RWPE2 (cell line): ENCODE measurements around the gene LAPTM4A.

Source experiments
- ATAC-seq: fragments of 200-7000 bp; cut with Tn5 transposase; 3 replicates; pipeline ENCODE4 v1.9.1; 2021; ENCODE audit warnings: low read depth
- DNase-seq: peaks from one replicate; pipeline ENCODE4 v3.0.0-alpha.2; 2020; ENCODE audit warnings: low spot score
- H3K27ac ChIP-seq: fragments of 450-650 bp; 2 replicates; pipeline ENCODE4 v1.5.1; 2017; ENCODE audit warnings: mild to moderate bottlenecking; ENCODE audit not compliant: poor library complexity, severe bottlenecking
- H3K27me3 ChIP-seq: fragments of 250-450 bp; sonication (Bioruptor Pico); 2 replicates; pipeline ENCODE4 v1.5.1; 2021; ENCODE audit warnings: mild to moderate bottlenecking, moderate library complexity; ENCODE audit not compliant: insufficient read depth, poor library complexity, severe bottlenecking
- H3K36me3 ChIP-seq: fragments of 250-450 bp; sonication (Bioruptor Pico); 2 replicates; pipeline ENCODE4 v1.5.1; 2020; ENCODE audit warnings: low read depth, mild to moderate bottlenecking, moderate library complexity
- H3K4me1 ChIP-seq: fragments of 250-450 bp; sonication (Bioruptor Pico); 2 replicates; pipeline ENCODE4 v1.5.1; 2021; ENCODE audit warnings: mild to moderate bottlenecking, moderate library complexity; ENCODE audit not compliant: insufficient read depth, poor library complexity, severe bottlenecking
- H3K4me3 ChIP-seq: fragments of 250-450 bp; sonication (Bioruptor Pico); 2 replicates; pipeline ENCODE4 v1.5.1; 2021; ENCODE audit warnings: mild to moderate bottlenecking, moderate library complexity; ENCODE audit not compliant: severe bottlenecking
- H3K9me3 ChIP-seq: fragments of 250-450 bp; sonication (Bioruptor Pico); 2 replicates; pipeline ENCODE4 v1.5.1; 2021; ENCODE audit warnings: mild to moderate bottlenecking, moderate library complexity; ENCODE audit not compliant: severe bottlenecking
- CTCF ChIP-seq: fragments of 450-650 bp; IDR thresholded peaks from one replicate; pipeline ENCODE4 v1.5.1; 2017; ENCODE audit warnings: mild to moderate bottlenecking, moderate library complexity; ENCODE audit not compliant: poor library complexity, severe bottlenecking

The LAPTM4A gene

DNA sequence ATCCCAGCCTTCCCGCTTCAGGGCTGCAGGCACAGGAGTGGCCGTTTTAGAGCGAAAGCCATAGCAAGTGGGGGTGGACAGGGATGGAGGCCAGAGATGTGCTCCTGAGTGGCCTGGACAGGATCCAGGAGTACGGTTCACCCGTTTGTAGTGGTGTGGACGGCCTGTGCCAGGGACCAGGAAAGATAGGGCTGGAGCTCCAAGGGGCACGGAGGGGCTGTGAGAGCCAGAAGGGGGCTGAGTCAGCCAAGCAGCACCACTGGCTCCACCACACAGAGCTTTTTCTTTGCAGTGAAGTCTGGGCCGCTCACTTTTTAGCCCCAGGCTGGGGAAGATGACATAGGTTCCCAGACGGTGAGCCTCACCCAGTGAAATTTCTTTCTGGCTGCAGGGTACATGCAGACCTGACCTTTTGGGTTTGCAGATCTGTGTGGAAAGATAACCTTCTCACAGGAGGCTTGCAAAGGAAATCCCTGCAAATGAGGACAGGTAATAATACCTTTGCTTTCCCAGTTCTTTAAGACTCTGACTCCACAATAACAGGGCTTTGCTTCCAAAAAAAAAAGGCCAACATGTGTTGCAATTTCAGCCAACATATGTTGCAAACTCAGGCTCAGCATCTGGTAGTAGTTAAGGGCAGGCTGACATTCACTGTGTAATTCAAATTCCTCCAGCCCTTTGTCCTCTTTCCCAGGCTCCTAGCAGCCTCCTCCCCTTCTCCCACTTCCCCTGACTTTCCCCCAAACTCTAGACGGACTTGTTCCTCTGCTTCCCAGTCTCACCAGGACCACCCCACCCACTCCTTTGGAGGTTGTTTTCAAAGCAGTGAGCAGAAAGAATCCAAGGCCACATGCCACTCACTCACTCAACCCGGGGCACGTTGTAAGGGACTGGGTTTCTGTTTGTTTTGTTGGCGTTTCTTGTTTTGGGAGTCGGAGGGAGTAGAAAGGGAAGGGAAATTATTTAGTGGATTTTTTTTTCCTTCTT, 20.3 kb upstream of the LAPTM4A start:
- Histone ChIP-seq H3K27ac (peak overlapping the region; percentile 99), H3K36me3 (no peaks in the 10 kb centered on the region), H3K9me3 (no peaks in the 10 kb centered on the region), H3K4me1 (peaks cover 48% of the 10 kb centered on the region), H3K4me3 (no peak overlapping the region), H3K27me3 (no peaks in the 10 kb centered on the region)
- ATAC-seq (peak; percentile 82), DNase-seq (peak; percentile 85)
- no peak for TF ChIP-seq CTCF

GRCh38 chr2:20069756-20070155, 18.3 kb upstream of the LAPTM4A start:
- ATAC-seq (no peak), DNase-seq (no peak)
- Histone ChIP-seq H3K27ac (peak overlapping the region; percentile 99), H3K9me3 (no peaks in the 10 kb centered on the region), H3K27me3 (no peaks in the 10 kb centered on the region), H3K4me3 (no peak overlapping the region), H3K36me3 (no peaks in the 10 kb centered on the region), H3K4me1 (peaks cover 68% of the 10 kb centered on the region)
- TF ChIP-seq CTCF, result no peak

DNA sequence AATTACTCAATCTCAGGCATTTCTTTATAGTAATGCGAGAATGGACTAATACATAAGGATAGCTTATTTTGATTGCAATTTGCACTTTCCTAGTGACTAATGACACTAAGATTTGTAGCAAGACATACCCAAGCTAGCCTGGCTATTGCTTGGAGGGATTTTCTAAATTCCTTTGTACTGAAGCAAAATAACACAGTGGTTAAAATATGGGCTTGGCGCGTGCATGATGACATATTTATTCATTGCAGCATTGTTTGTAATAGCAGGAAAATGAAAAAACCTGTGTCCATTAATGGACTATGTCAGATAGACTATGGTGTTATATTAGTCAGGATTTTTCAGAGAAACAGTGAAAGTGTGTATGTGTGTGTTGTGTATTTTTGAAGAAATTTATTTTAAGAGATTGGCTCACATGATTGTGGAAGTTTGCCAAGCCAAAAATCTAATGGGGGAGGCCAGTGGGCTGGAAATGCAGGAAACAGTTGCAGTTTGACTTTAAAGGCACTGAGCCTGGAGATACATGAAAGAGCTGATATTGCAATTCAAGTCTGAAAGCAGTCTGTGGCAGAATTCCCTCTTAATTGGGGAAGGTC, 16.7 kb upstream of the LAPTM4A start:
- H3K27ac ChIP-seq, result peak overlapping the region; percentile 99
- peaks cover 71% of the 10 kb centered on the region for H3K4me1 ChIP-seq
- H3K27me3 ChIP-seq, result no peaks in the 10 kb centered on the region
- H3K9me3 ChIP-seq, result no peaks in the 10 kb centered on the region
- DNase-seq, result no peak
- H3K4me3 ChIP-seq, result no peak overlapping the region
- no peaks in the 10 kb centered on the region for H3K36me3 ChIP-seq
- peak; percentile 57 for ATAC-seq
- TF ChIP-seq CTCF, result no peak

DNA sequence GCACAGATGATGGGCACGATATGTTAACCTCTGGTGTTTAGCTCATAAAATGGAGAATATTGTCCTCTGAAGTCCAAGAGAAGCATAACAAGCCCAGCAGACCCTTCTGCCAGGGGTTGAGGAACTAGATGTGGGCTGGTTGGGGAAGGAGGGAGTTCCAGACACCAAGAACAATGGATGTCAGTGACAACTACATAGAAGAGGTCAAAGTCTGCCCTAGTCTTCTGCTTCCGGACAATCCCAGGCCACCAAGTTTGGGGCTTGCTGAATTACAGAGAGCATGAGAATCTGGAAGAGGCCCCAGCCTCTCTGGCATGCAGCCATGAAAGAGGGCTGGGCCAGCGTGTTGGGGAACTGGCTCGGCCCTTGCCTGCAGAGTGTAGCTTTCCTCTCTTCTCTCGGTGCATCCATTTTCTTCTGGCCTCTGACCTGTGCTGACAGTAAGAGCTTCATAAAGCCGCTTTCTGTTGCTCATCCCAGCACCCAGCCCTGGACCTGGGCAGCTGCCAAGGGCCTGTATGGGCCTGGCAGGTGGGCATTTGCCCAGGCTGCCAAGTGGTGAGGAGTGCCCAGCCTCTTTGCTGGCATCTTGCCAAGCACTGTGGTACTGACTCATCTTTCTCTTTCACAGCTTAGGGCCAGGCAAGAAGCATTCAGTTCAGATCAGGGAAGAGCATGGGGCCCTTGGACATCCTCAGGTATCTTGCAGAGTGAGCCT, 14.6 kb upstream of the LAPTM4A start:
- no peak for TF ChIP-seq CTCF
- DNase-seq, result peak; percentile 95
- Histone ChIP-seq H3K4me3 (no peak overlapping the region), H3K27ac (peak overlapping the region; percentile 99), H3K4me1 (peaks cover 54% of the 10 kb centered on the region), H3K27me3 (no peaks in the 10 kb centered on the region), H3K9me3 (no peaks in the 10 kb centered on the region), H3K36me3 (no peaks in the 10 kb centered on the region)
- peak; percentile 81 for ATAC-seq
